H1 (cell line): ENCODE measurements around the gene CIB4. TPM values are rescaled to one million over a fixed set of nuclear protein-coding genes. Genes with fewer than 3 reads are reported as not detected.

Experiments used
- E2F6 ChIP-seq: IDR thresholded peaks from 2 replicates; pipeline ENCODE4 v1.6.1; 2012; ENCODE audit warnings: inconsistent platforms
- NRF1 ChIP-seq: IDR thresholded peaks from 2 replicates; pipeline ENCODE4 v1.6.1; 2011; ENCODE audit warnings: mild to moderate bottlenecking, low read depth, low read length, improper control_type of control experiment
- polyA plus RNA-seq, 7 experiments: library from polyadenylated mRNA; depleted of rRNA in 3 of 7; stranded (reverse) in 5 of 7; unstranded in 2 of 7; fragments of >200 nt in 5 of 7; fragments of 200-250 nt in 2 of 7; gene quantifications; 1 replicate in 5 of 7; 2 replicates in 1 of 7; 4 replicates in 1 of 7; pipeline versions ENCODE4 v1.2.1 to v1.2.3, GENCODE V29; 2011 to 2013; ENCODE audit warnings: missing spikeins in 2 of 7, mixed read lengths in 2 of 7
- total RNA-seq: library from RNA; stranded (reverse); fragmentation: NEBNext Ultra II Directional; extraction: Animal tissue kit (Norgen Biotek cat#: 25700); gene quantifications from 2 replicates; pipeline ENCODE4 v1.2.1, GENCODE V29; 2021

CIB4 gene
- total and polyA plus RNA-seq, 2 of the 8 experiments (the other 6 are each of a cell fraction or from before 2014, with no cell fraction given), result not detected

DNA sequence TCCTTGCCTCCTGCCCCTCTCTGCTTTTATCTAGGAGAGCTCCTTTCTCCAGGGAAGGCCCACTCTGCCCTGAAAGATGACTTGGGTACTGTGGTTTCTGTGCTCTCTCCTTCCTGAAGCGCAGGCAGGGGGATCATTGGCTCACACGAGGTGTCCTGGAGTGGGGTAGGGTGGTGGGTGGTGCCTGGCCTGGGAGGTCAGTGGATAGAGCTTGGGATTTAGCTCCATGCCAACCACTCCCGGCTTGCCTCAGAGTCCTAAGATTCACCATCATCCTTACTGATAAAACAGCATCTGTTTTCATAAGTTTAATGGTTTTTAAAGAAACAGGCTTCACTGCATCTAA, 63.1 kb downstream of the CIB4 start (continued):
- TF ChIP-seq E2F6 (no peak), NRF1 (no peak)
- TF ChIP-seq, all 59 proteins: peak for 0
